Calu3 (cell line): ENCODE measurements around the gene SEPTIN5. TPM values are rescaled to one million over a fixed set of nuclear protein-coding genes. Genes with fewer than 3 reads are reported as not detected.

Source experiments
- BruUV-seq: library from RNA; stranded (reverse); fragments of 400-500 nt; replicated peaks from 2 replicates; lab custom pipeline; 2021; lab: Mats Ljungman, UMichigan
- CTCF ChIA-PET: fragments of 300-600 bp; sonication (Branson Sonifier 250); formaldehyde crosslinking; loops from one replicate; lab custom pipeline; 2022; ENCODE audit warnings: antibody characterized with exemption; lab: Charles Lee
- DNase-seq: peaks from one replicate; pipeline ENCODE4 v3.0.0; 2022
- H3K27ac Mint-ChIP-seq: one replicate; pipeline ENCODE4 v1.8.0; 2022; ENCODE audit warnings: mixed read lengths; ENCODE audit not compliant: unreplicated experiment
- H3K27me3 Mint-ChIP-seq: one replicate; pipeline ENCODE4 v1.8.0; 2022; ENCODE audit warnings: mixed read lengths; ENCODE audit not compliant: unreplicated experiment
- H3K36me3 Mint-ChIP-seq: one replicate; pipeline ENCODE4 v1.8.0; 2022; ENCODE audit warnings: mild to moderate bottlenecking, moderate library complexity, mixed read lengths; ENCODE audit not compliant: insufficient read depth, unreplicated experiment
- H3K4me1 Mint-ChIP-seq: one replicate; pipeline ENCODE4 v1.8.0; 2022; ENCODE audit warnings: mild to moderate bottlenecking, low read depth, mixed read lengths; ENCODE audit not compliant: unreplicated experiment
- H3K4me3 Mint-ChIP-seq: one replicate; pipeline ENCODE4 v1.8.0; 2022; ENCODE audit warnings: mild to moderate bottlenecking, low read depth, moderate library complexity, mixed read lengths; ENCODE audit not compliant: unreplicated experiment
- H3K9me3 Mint-ChIP-seq: one replicate; pipeline ENCODE4 v1.8.0; 2022; ENCODE audit warnings: low read depth, mixed read lengths; ENCODE audit not compliant: unreplicated experiment
- intact Hi-C: fragments of 100-400 bp; cut with micrococcal nuclease; formaldehyde crosslinking; loops from one replicate; pipeline ENCODE4 v1.10.0; 2022; ENCODE audit not compliant: unreplicated experiment
- total RNA-seq: library from RNA; stranded (reverse); gene quantifications from 2 replicates; pipeline ENCODE4 v1.2.3, GENCODE V29; 2022
- TF ChIP-seq, protein P1 (sequence below): fragments of 200-600 bp; IDR thresholded peaks from one replicate; pipeline ENCODE4 v1.8.0; 2022; ENCODE audit warnings: antibody characterized with exemption; ENCODE audit not compliant: unreplicated experiment

Gene SEPTIN5
- total RNA-seq, 1 experiment from 2014 or later, result 3.3 TPM

DNA sequence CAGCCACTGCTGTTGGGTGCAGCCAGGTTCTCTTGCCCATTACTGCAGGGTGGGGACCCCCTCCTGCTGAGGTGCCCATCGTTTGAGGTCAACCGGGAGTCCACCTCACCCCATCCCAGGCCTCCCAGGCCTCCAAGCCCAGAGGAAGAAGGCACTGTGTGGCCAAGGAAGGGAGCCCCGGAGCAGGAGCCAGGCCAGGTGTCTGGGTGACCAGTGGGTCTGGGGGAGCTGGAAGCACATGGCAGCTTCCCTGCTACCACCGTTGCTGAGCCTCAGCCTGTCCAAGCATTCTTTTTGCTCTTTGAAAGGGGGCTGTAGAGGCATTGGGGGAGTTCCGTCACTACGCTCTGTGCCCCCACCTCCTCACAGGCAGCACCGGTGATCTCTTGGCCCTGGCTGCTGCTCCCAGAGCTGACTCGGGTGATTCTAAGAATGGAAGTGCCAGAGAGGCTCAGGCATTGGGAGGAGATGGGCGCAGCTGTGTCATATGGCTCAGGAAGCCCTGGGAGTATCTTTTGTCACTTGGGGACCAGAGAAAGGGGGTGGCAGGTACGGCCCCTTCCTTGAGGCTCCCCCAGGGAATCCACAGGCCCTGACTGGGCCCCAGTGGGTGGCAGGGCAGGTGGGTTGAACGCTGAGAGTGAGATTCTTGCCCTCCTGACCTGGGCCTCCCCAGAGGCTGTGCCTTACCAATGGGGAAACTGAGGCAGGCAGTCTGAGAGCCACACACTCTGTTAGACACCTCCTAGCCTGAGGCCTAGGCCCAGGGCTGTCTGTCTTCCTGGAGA lies 1.9 kb downstream of the SEPTIN5 start:
- H3K4me3 Mint-ChIP-seq, result no peak overlapping the region
- CTCF ChIA-PET, result interaction anchor here (0.8 to 1.2 kb wide), 2 partner anchors 10 to 24 kb away, joined by 3 to 5 read pairs; no protein-coding TSS in a partner anchor
- intact Hi-C loops, result loop anchor here (5.0 kb wide), 2 partner anchors 84 to 424 kb away; partner anchors contain the start of gene CLTCL1

DNA sequence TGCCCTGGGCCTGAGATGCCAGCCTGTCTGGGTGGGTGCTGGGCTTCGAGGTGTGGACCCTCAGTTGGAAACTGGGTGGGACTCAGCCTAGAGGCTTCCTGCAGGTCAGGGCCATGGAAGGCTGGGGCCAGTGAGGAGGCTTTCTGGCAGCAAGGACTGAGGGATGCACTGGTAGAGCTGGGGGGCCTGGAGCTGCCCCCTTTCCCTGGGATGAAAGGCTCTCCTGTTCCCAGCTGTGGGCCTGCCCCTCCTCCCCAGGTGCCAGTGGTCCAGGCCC lies 2.5 kb downstream of the SEPTIN5 start:
- H3K36me3 Mint-ChIP-seq, result peaks cover 26% of the 10 kb centered on the region
- BruUV-seq, result no TSS peak
- H3K9me3 Mint-ChIP-seq, result no peaks in the 10 kb centered on the region
- no peak overlapping the region for H3K4me3 Mint-ChIP-seq
- CTCF ChIA-PET, result interaction anchor here (0.8 to 1.2 kb wide), 2 partner anchors 11 to 25 kb away, joined by 3 to 5 read pairs; no protein-coding TSS in a partner anchor
- intact Hi-C loops, result loop anchor here (5.0 kb wide), 2 partner anchors 84 to 424 kb away; partner anchors contain the start of gene CLTCL1
- TF ChIP-seq, protein P1, sequence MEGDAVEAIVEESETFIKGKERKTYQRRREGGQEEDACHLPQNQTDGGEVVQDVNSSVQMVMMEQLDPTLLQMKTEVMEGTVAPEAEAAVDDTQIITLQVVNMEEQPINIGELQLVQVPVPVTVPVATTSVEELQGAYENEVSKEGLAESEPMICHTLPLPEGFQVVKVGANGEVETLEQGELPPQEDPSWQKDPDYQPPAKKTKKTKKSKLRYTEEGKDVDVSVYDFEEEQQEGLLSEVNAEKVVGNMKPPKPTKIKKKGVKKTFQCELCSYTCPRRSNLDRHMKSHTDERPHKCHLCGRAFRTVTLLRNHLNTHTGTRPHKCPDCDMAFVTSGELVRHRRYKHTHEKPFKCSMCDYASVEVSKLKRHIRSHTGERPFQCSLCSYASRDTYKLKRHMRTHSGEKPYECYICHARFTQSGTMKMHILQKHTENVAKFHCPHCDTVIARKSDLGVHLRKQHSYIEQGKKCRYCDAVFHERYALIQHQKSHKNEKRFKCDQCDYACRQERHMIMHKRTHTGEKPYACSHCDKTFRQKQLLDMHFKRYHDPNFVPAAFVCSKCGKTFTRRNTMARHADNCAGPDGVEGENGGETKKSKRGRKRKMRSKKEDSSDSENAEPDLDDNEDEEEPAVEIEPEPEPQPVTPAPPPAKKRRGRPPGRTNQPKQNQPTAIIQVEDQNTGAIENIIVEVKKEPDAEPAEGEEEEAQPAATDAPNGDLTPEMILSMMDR, result no peak
- no peaks in the 10 kb centered on the region for H3K4me1 Mint-ChIP-seq
- peaks cover 59% of the 10 kb centered on the region for H3K27me3 Mint-ChIP-seq
- DNase-seq, result no peak
- H3K27ac Mint-ChIP-seq, result no peak overlapping the region

More for the DNA sequence above, 1.9 kb downstream of the SEPTIN5 start:
- DNase-seq, result no peak
- Mint-ChIP-seq H3K27ac (no peak overlapping the region), H3K36me3 (peaks cover 26% of the 10 kb centered on the region), H3K4me1 (no peaks in the 10 kb centered on the region), H3K9me3 (no peaks in the 10 kb centered on the region), H3K27me3 (peaks cover 59% of the 10 kb centered on the region)
- BruUV-seq, result no TSS peak
- TF ChIP-seq, protein P1, result no peak

DNA sequence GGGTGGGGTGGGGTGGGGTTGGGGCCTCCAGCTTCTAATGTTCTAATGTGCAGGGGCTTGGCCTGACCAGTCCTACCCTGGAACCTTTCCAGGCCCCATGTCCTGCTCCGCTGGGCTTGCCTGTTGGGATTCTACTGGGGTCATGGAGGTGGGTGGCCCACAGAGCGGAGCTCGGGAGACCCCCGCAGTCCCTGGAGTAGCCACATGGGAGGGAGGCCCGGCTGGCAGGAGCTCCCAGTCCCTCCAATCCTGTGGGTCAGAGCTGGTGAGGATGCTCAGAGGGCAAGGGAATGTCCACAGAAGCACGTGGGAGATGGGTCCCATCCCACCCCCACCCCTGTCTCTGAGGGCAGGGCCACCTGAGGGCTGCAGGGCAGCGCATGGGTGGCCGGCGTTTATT lies 2.9 kb downstream of the SEPTIN5 start:
- peak overlapping the region; percentile 69 for H3K4me3 Mint-ChIP-seq
- CTCF ChIA-PET, result interaction anchor here (0.8 to 1.2 kb wide), 2 partner anchors 11 to 25 kb away, joined by 3 to 5 read pairs; no protein-coding TSS in a partner anchor
- intact Hi-C loops, result loop anchor here (5.0 kb wide), 2 partner anchors 85 to 425 kb away; partner anchors contain the start of gene CLTCL1
- BruUV-seq, result no TSS peak
- H3K36me3 Mint-ChIP-seq, result peaks cover 26% of the 10 kb centered on the region
- H3K27ac Mint-ChIP-seq, result no peak overlapping the region
- H3K9me3 Mint-ChIP-seq, result no peaks in the 10 kb centered on the region
- H3K4me1 Mint-ChIP-seq, result no peaks in the 10 kb centered on the region
- DNase-seq, result no peak
- TF ChIP-seq, protein P1, result no peak
- H3K27me3 Mint-ChIP-seq, result peaks cover 59% of the 10 kb centered on the region

DNA sequence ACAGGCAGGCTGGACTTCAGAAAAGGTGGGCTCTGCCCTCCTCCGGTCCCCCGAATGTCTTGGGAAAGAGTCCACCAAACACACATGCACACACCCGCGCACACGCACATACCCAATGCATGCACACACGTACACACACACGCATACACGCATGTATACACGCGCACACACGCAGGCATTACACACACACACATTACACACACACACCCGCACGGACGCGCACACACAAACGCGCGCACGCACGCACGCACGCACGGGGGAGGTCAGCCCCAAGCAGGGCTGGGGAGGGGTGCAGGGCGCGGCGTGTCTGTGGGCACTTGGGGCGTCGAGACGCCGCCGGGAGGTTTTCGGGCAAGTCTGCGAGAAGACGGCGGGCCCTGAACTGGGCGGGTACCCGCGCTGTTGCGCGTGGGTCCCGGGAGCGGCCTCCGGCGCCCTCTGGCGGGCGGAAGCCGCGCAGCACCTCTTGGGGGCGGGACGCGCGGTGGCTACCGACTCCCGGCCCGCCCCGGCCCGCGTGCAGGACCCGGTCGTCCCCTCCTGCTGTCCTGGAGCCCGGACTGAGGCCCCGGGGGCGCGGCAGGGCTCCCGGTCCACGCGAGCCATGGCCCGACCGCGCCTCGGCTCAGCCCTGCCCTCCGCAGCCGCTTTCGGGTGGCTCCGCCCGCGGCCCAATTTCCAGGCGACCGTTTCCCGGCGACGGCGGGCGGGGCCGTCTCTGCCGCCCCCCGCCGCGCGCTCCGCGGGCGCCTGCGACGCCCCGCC lies 3.6 kb downstream of the SEPTIN5 start:
- intact Hi-C loops, result loop anchor here (5.0 kb wide), 2 partner anchors 86 to 426 kb away; partner anchors contain the start of gene CLTCL1
- no TSS peak for BruUV-seq
- Mint-ChIP-seq H3K9me3 (no peaks in the 10 kb centered on the region), H3K27ac (no peak overlapping the region), H3K4me3 (peak overlapping the region; percentile 69), H3K27me3 (peaks cover 59% of the 10 kb centered on the region), H3K36me3 (peaks cover 30% of the 10 kb centered on the region), H3K4me1 (peaks cover 2% of the 10 kb centered on the region)
- DNase-seq, result peak; percentile 86
- CTCF ChIA-PET, result no interaction called here
- TF ChIP-seq, protein P1, result peak; percentile 97
